Measurements from ENCODE around the gene SYT8.
A peak's percentile ranks its signal among the peaks of the same experiment; 100 is the strongest.

SYT8 gene

DNA sequence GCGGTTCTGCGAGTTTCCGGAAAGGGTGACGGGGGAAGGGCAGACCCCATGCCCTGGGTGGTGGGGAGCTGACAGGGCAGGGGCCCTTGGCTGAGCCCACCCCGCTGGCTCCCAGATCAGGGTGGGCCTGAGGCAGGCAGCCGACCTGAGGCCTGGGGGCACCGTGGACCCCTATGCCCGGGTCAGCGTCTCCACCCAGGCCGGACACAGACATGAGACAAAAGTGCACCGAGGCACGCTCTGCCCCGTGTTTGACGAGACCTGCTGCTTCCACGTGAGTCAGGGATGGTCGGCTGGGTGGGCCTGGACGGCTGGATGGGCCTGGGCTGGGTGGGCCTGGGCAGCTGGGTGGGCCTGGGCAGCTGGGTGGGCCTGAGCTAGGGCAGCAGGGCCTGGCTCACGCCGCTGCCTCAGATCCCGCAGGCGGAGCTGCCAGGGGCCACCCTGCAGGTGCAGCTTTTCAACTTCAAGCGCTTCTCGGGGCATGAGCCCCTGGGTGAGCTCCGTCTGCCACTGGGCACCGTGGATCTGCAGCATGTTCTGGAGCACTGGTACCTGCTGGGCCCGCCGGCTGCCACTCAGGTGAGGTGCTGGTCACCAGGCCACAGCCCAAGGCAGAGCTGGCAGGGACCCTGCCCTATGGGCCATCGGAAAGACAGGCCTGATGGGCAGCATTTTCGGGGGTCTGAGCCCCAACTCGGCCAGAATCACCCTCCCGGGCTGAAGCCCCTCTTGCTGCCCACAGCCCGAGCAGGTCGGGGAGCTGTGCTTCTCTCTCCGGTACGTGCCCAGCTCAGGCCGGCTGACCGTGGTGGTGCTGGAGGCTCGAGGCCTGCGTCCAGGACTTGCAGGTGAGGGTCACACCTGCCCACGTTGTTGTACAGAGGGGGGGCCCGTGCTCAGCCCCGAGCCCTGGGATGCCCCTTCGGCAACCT, 1.5 kb downstream of the SYT8 start:
- Histone ChIP-seq H3K4me3 (ENCODE audit: low read length) (no peak overlapping the region), H3K36me3 (ENCODE audit: insufficient read depth, low read length) (no peaks in the 10 kb centered on the region), H3K4me2 (ENCODE audit: low read length) (no peak overlapping the region), H3K27me3 (ENCODE audit: control insufficient read depth, insufficient read depth, low read length) (no peaks in the 10 kb centered on the region), H3K9me3 (replicated peaks; ENCODE audit: low read length) (no peaks in the 10 kb centered on the region), H3K9ac (ENCODE audit: low read depth, low read length) (no peak overlapping the region), H3K4me1 (ENCODE audit: control insufficient read depth, insufficient read depth, low read length) (peaks cover 11% of the 10 kb centered on the region)

DNA sequence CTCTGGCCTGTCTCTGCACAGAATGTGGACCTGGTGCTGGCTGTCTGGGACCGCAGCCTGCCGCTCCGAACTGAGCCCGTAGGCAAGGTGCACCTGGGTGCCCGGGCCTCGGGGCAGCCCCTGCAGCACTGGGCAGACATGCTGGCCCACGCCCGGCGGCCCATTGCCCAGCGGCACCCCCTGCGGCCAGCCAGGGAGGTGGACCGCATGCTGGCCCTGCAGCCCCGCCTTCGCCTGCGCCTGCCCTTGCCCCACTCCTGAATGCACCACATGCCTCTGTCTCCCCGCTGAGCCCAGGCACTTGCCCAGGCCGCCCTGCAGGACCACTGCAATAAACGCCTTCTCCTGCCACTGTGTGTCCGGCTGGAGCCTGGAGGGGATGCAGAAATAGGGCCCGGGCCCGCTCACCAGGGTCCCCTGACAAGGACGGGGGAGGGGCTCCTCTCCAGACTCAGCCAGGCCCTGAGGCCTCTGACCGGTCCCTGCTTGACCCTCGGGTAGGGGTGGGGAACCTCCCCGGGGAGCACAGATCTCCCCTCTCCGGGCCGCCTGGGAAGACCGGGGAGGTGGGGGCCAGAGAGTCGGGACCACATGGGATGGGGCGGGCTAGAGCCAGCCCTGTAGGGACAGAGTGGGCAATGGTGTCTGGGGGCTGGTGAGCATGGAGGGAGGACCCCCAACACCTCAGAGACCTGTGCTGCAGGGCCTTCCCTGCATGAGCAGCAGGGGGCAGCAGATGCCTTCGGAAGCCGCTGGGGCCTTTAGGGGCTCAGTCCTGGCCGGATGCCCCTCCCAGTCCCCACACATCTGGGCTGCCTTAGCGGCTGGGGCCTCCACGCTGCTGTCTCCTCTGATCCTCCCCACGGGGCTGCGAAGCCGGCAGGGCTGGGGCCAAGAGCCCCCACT, 2.6 kb downstream of the SYT8 start:
- Histone ChIP-seq H3K36me3 (ENCODE audit: insufficient read depth, low read length) (no peaks in the 10 kb centered on the region), H3K9ac (ENCODE audit: low read depth, low read length) (no peak overlapping the region), H3K9me3 (replicated peaks; ENCODE audit: low read length) (no peaks in the 10 kb centered on the region), H3K27me3 (ENCODE audit: control insufficient read depth, insufficient read depth, low read length) (no peaks in the 10 kb centered on the region), H3K4me2 (ENCODE audit: low read length) (peak overlapping the region; percentile 39), H3K4me1 (ENCODE audit: control insufficient read depth, insufficient read depth, low read length) (peaks cover 6% of the 10 kb centered on the region), H3K4me3 (ENCODE audit: low read length) (no peak overlapping the region)

GRCh38 chr11:1838077-1838425, 3.3 kb downstream of the SYT8 start:
- no peaks in the 10 kb centered on the region for H3K27me3 ChIP-seq (ENCODE audit: control insufficient read depth, insufficient read depth, low read length)
- no peaks in the 10 kb centered on the region for H3K9me3 ChIP-seq (replicated peaks; ENCODE audit: low read length)
- no peak overlapping the region for H3K9ac ChIP-seq (ENCODE audit: low read depth, low read length)
- peak overlapping the region; percentile 39 for H3K4me2 ChIP-seq (ENCODE audit: low read length)
- H3K4me1 ChIP-seq (ENCODE audit: control insufficient read depth, insufficient read depth, low read length) = peaks cover 3% of the 10 kb centered on the region
- no peak overlapping the region for H3K4me3 ChIP-seq (ENCODE audit: low read length)
- no peaks in the 10 kb centered on the region for H3K36me3 ChIP-seq (ENCODE audit: insufficient read depth, low read length)

DNA sequence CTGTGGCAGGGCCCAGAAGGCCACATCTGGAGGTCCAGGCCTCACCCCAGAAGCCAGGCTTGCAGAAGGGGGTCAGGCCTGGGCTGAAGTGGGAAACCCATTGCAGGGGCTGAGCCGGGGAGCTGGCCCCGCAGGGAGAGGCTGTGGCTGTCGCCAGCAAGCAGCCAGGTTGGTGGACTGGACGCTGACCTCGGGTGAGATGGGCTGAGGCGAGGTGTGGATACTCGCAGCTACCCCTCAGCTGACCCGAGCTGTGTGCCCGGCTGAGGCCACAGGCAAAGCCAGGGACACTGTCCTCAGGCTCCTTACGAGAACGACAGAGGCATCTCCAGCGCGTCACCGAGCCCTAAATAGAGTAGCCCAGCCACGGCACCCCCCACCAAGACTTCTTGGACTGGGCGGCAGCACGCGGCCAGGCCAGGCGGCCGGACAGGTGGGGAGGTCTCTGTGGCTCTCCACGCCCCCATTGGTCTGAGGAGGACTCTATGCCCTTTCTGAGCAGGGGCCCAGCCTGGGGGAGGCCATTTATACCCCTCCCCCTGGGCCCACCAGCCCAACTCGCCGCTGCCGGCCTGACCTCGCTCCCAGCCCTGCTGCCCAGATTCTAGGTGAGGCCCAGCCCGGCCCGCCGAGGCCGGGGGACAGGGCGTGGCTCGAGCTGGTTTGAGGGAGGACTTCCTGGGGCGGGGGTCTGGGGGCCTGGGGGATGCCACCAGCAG, 3.8 kb downstream of the SYT8 start, which contains the start of gene TNNI2:
TSS of gene TNNI2 (plus strand) at position 556 of the 719 bp plus-strand sequence. CDS start 716 bp downstream, outside the sequence.
- no peaks in the 10 kb centered on the region for H3K27me3 ChIP-seq (ENCODE audit: control insufficient read depth, insufficient read depth, low read length)
- H3K36me3 ChIP-seq (ENCODE audit: insufficient read depth, low read length) = no peaks in the 10 kb centered on the region
- H3K4me3 ChIP-seq (ENCODE audit: low read length) = no peak within 1 kb of the TSS
- H3K4me2 ChIP-seq (ENCODE audit: low read length) = peak within 1 kb of the TSS; percentile 39
- peaks cover 3% of the 10 kb centered on the region for H3K4me1 ChIP-seq (ENCODE audit: control insufficient read depth, insufficient read depth, low read length)
- H3K9ac ChIP-seq (ENCODE audit: low read depth, low read length) = no peak within 1 kb of the TSS
- H3K9me3 ChIP-seq (replicated peaks; ENCODE audit: low read length) = no peaks in the 10 kb centered on the region

DNA sequence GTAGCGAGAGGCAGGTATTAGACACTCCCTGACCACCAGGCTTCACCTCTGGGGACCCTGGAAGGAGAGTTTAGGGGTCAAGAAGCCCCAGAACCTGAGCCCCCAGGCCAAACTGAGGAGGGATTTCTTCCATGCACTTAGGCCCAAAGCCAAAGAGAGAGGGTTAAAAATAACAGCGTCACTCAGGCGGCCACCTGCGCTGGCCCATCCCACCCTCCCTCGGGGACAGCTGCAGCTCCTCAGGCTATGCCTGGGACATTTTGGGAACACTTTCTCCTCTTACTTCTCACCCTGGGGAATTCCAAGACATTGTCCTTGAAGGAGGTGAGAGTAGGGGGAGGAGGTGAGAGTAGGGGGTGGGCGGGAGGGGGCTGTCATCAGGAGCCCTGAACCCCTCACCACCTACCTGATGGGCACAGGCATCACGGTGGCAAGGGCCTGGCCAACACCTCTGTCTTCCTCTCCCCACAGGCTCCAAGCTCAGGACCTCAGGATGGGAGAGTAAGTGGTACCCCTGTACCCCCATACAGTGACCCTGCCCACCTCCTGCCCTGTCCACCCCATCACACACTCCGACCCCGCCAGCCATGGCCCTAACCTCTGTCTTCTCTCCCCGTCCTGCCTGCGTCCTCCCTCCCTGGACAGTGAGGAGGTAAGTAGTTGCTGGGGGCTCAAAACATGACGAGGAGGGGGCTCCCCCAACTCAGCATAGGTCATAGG, 4.6 kb downstream of the SYT8 start:
- Histone ChIP-seq H3K36me3 (ENCODE audit: insufficient read depth, low read length) (no peaks in the 10 kb centered on the region), H3K9me3 (replicated peaks; ENCODE audit: low read length) (no peaks in the 10 kb centered on the region), H3K9ac (ENCODE audit: low read depth, low read length) (no peak overlapping the region), H3K4me2 (ENCODE audit: low read length) (no peak overlapping the region), H3K4me3 (ENCODE audit: low read length) (no peak overlapping the region), H3K4me1 (ENCODE audit: control insufficient read depth, insufficient read depth, low read length) (peaks cover 3% of the 10 kb centered on the region), H3K27me3 (ENCODE audit: control insufficient read depth, insufficient read depth, low read length) (no peaks in the 10 kb centered on the region)

GRCh38 chr11:1839924-1840779, 5.4 kb downstream of the SYT8 start:
- Histone ChIP-seq H3K9me3 (replicated peaks; ENCODE audit: low read length) (no peaks in the 10 kb centered on the region), H3K4me1 (ENCODE audit: control insufficient read depth, insufficient read depth, low read length) (peaks cover 3% of the 10 kb centered on the region), H3K9ac (ENCODE audit: low read depth, low read length) (no peak overlapping the region), H3K36me3 (ENCODE audit: insufficient read depth, low read length) (no peaks in the 10 kb centered on the region), H3K27me3 (ENCODE audit: control insufficient read depth, insufficient read depth, low read length) (peaks cover 4% of the 10 kb centered on the region), H3K4me3 (ENCODE audit: low read length) (no peak overlapping the region), H3K4me2 (ENCODE audit: low read length) (no peak overlapping the region)

DNA sequence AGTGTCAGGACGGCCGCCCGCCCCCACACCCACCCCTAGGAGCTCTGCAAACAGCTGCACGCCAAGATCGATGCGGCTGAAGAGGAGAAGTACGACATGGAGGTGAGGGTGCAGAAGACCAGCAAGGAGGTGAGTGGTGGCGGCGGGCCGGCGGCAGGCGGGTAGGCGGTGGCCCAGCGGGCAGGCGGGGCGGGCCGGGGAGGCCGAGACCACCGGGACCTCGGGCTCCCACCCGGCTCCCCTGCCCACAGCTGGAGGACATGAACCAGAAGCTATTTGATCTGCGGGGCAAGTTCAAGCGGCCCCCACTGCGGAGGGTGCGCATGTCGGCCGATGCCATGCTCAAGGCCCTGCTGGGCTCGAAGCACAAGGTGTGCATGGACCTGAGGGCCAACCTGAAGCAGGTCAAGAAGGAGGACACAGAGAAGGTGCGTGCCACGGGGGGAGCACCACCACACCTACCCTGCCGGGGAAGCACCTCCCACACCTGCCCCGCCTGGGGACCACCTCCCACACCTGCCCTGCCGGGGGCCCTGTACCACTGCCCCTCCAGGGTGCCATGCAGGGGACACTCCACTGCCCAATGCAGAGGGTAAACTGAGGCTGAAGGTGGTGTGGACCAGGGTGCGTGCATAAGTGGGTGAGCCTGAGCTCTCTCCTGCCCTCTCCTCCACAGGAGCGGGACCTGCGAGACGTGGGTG, 6.1 kb downstream of the SYT8 start:
- Histone ChIP-seq H3K4me3 (ENCODE audit: low read length) (no peak overlapping the region), H3K27me3 (ENCODE audit: control insufficient read depth, insufficient read depth, low read length) (peaks cover 4% of the 10 kb centered on the region), H3K9ac (ENCODE audit: low read depth, low read length) (no peak overlapping the region), H3K36me3 (ENCODE audit: insufficient read depth, low read length) (no peaks in the 10 kb centered on the region), H3K4me2 (ENCODE audit: low read length) (no peak overlapping the region), H3K4me1 (ENCODE audit: control insufficient read depth, insufficient read depth, low read length) (peaks cover 3% of the 10 kb centered on the region), H3K9me3 (replicated peaks; ENCODE audit: low read length) (no peaks in the 10 kb centered on the region)

DNA sequence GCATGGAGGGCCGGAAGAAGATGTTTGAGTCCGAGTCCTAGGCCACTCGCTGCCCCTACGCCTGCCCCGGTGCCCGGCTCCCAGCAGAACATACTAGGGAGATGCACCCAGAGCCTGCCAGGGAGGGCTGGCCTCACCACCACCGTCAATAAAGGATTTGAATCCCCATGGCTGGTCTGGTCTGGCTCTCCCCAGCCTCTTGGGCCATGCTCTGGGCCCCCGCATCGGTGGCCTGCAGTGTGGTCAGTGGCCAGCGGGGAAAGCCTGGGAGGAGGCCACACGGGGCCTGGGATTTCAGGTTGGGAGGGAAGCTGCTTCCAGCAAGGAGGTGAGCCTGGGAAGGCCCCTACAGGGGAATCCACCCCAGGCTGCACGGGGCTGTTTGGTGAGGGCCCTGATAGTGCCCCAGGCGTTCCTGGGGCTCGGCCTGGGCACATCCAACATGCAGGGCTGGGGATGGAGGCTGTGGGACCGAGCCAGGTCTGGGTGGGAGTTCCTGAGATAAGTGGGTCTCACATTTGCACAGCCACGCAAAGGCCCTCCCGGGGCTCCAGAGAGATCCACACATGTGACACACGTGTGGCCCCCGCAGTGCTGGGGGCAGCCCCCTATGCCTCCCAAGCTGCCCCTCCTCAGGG, 6.8 kb downstream of the SYT8 start:
- peaks cover 3% of the 10 kb centered on the region for H3K4me1 ChIP-seq (ENCODE audit: control insufficient read depth, insufficient read depth, low read length)

DNA sequence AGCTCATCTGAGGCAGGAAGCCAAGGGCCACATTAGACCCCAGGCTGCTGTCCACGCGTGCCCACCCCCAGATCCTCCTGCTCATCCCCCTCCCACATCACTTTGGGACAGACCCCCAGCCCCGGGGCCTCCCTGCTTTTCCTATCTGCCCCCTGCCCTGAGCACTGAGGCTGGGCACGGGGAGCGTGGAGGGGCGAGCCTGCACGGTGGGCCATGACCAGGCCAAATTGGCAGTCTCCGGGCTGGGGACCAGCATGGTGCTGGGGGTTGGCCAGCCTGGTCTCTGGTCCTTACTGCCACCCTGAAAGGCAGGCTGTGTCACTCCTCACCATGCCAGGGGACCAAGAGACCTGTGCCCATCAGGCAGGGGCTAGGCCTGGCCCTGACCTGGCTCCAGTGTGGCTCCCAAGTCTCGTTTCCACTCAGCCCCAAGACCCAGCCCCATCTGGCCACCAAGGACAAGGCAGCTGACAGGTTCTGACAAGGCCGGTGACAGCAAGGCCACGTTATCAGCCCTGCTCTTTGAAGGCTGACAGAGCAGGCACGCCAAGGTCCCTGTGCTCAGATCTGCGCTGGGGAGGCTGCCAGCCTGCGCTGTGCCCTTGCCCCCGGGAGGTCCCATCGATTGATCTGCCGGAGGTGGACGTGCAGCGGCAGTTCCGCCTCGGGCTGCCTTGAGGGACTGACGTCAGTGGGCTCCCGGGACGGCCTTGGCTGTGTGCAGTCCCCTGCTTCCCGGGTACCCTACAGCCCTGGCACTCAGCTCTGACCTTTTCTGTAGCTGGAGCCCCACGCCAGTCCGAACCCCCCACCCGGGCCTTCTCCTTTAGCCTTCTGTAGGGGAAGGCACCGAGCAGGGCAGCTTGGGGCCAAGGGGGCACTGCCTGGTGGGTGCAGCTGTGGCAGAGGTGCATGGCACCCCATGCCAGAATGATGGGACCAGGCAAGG, 7.6 kb downstream of the SYT8 start:
- H3K27me3 ChIP-seq (ENCODE audit: control insufficient read depth, insufficient read depth, low read length) = peaks cover 4% of the 10 kb centered on the region
- no peaks in the 10 kb centered on the region for H3K36me3 ChIP-seq (ENCODE audit: insufficient read depth, low read length)
- no peaks in the 10 kb centered on the region for H3K9me3 ChIP-seq (replicated peaks; ENCODE audit: low read length)
- peaks cover 3% of the 10 kb centered on the region for H3K4me1 ChIP-seq (ENCODE audit: control insufficient read depth, insufficient read depth, low read length)
- no peak overlapping the region for H3K9ac ChIP-seq (ENCODE audit: low read depth, low read length)
- H3K4me2 ChIP-seq (ENCODE audit: low read length) = no peak overlapping the region
- H3K4me3 ChIP-seq (ENCODE audit: low read length) = no peak overlapping the region

More for the DNA sequence above, 6.8 kb downstream of the SYT8 start:
- Histone ChIP-seq H3K4me2 (ENCODE audit: low read length) (no peak overlapping the region), H3K9ac (ENCODE audit: low read depth, low read length) (no peak overlapping the region), H3K9me3 (replicated peaks; ENCODE audit: low read length) (no peaks in the 10 kb centered on the region), H3K27me3 (ENCODE audit: control insufficient read depth, insufficient read depth, low read length) (peaks cover 4% of the 10 kb centered on the region), H3K36me3 (ENCODE audit: insufficient read depth, low read length) (no peaks in the 10 kb centered on the region), H3K4me3 (ENCODE audit: low read length) (no peak overlapping the region)
